Breast epithelium (tissue), 4 donors: Measurements from ENCODE around the gene CAPN1. TPM values are rescaled to one million over a fixed set of nuclear protein-coding genes. Genes with fewer than 3 reads are reported as not detected.

Source experiments
- DNase-seq, 2 donors: peaks; one replicate each; pipeline ENCODE4 v3.0.0-alpha.2; 2019; ENCODE audit warnings: low spot score in 2 of 2
- H3K27ac ChIP-seq, 2 donors: fragments of 200-600 bp; sonication (generic) in 1 of 2; one replicate each; pipeline ENCODE4 v1.5.1; 2016 to 2019; ENCODE audit warnings: mild to moderate bottlenecking in 1 of 2
- H3K27me3 ChIP-seq, 2 donors: fragments of 200-600 bp; sonication (generic) in 1 of 2; one replicate each; pipeline versions ENCODE4 v1.5.1 to v1.6.0; 2017 to 2019; ENCODE audit warnings: control low read depth in 1 of 2, mild to moderate bottlenecking in 1 of 2
- H3K36me3 ChIP-seq: fragments of 200-600 bp; one replicate; pipeline ENCODE4 v1.5.1; 2019
- H3K4me1 ChIP-seq, 2 donors: fragments of 200-600 bp; sonication (generic); one replicate each; pipeline ENCODE4 v1.5.1; 2016 to 2019; ENCODE audit warnings: control low read depth in 1 of 2
- H3K4me3 ChIP-seq, 3 donors: fragments of 200-600 bp; sonication (generic); 1 replicate in 2 of 3; 2 replicates in 1 of 3; pipeline ENCODE4 v1.5.1; 2016 to 2019; ENCODE audit warnings: mild to moderate bottlenecking in 3 of 3, moderate library complexity in 2 of 3
- H3K9me3 ChIP-seq, 2 donors: fragments of 200-600 bp; sonication (generic) in 1 of 2; one replicate each; pipeline ENCODE4 v1.5.1; 2016 to 2019; ENCODE audit warnings: control low read depth in 1 of 2
- POLR2A ChIP-seq: fragments of 450-650 bp; IDR thresholded peaks from one replicate; pipeline ENCODE4 v1.6.1; 2016; ENCODE audit warnings: antibody characterized with exemption, mild to moderate bottlenecking, moderate library complexity
- POLR2AphosphoS5 ChIP-seq, 3 donors: sonication (generic); formaldehyde crosslinking; IDR thresholded peaks; one replicate each; pipeline ENCODE4 v1.6.1; 2017; ENCODE audit warnings: antibody characterized with exemption in 3 of 3
- intact Hi-C: fragments of 100-400 bp; cut with DNase I; formaldehyde crosslinking; loops from one replicate; pipeline ENCODE4 v1.15.1; 2023; ENCODE audit warnings: low total_unique reads
- total RNA-seq, 3 donors: library from RNA; depleted of rRNA; stranded (reverse); fragments of >200 nt; gene quantifications; one replicate each; pipeline ENCODE4 v1.1.0, GENCODE V29; 2016
- TF ChIP-seq, protein P1 (sequence below), 3 donors: fragments of 450-650 bp; IDR thresholded peaks; one replicate each; pipeline ENCODE4 v1.5.1; 2016 to 2017; ENCODE audit warnings: antibody characterized with exemption in 3 of 3, mild to moderate bottlenecking in 3 of 3, moderate library complexity in 3 of 3

Gene CAPN1
- 100 to 1,000 TPM; 112 to 167 (median 140) TPM for total RNA-seq

DNA sequence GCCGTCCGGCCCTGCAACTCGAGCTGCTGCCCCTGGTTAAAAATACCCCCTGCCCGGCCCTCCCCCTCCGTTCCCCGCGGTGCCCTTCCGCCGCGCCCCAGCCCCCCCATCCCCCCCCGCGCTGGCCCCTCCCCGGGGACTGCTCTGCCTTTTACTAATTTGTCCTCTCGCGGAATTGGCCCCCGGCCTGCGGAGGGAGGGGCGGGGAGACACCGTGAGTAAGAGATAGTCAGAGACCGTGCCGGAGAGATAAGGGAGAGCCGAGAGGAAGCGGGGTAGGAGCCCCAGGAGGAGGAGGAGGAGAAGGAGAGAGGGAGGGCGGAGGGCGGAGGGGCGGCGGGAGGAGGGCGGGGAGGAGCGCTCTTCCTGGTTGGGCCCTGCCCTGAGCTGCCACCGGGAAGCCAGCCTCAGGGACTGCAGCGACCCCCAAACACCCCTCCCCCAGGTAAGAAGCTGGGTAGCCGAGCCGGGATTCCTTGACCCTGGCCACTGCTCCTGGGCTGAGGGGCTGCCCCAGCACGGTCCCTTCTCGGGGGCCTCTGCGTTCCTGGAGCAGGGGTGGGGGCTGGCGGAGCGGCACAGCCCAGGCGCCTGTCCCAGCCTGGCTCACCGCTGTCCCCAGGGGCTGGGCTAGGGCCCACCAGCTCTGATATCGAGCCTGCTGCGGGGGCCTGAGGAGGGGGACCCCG, at the start of gene CAPN1:
Gene CAPN1, plus strand, starts transcription at position 360 of the 689 bp plus-strand sequence. CDS start 774 bp downstream, outside the sequence.
- intact Hi-C loops = loop anchor here (10.0 kb wide), 1 partner anchor 57 kb away; the partner anchor contains the start of genes FAU and MRPL49
- peak within 1 kb of the TSS; percentile 96 to 98 for H3K27ac ChIP-seq
- peaks cover 4 to 17% of the 10 kb centered on the region in 2 donors for H3K4me1 ChIP-seq
- DNase-seq = peak in 1 of 2 donors; percentile 62
- no peaks in the 10 kb centered on the region for H3K9me3 ChIP-seq
- H3K4me3 ChIP-seq = peak within 1 kb of the TSS; percentile 90 to 97 (median 94)
- TF ChIP-seq, protein P1, sequence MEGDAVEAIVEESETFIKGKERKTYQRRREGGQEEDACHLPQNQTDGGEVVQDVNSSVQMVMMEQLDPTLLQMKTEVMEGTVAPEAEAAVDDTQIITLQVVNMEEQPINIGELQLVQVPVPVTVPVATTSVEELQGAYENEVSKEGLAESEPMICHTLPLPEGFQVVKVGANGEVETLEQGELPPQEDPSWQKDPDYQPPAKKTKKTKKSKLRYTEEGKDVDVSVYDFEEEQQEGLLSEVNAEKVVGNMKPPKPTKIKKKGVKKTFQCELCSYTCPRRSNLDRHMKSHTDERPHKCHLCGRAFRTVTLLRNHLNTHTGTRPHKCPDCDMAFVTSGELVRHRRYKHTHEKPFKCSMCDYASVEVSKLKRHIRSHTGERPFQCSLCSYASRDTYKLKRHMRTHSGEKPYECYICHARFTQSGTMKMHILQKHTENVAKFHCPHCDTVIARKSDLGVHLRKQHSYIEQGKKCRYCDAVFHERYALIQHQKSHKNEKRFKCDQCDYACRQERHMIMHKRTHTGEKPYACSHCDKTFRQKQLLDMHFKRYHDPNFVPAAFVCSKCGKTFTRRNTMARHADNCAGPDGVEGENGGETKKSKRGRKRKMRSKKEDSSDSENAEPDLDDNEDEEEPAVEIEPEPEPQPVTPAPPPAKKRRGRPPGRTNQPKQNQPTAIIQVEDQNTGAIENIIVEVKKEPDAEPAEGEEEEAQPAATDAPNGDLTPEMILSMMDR (IDR thresholded peaks at IDR 0.05) = no peak
- TF ChIP-seq POLR2A (no peak), POLR2AphosphoS5 (IDR thresholded peaks at IDR 0.05) (no peak)
- no peaks in the 10 kb centered on the region for H3K36me3 ChIP-seq
- H3K27me3 ChIP-seq = no peaks in the 10 kb centered on the region

DNA sequence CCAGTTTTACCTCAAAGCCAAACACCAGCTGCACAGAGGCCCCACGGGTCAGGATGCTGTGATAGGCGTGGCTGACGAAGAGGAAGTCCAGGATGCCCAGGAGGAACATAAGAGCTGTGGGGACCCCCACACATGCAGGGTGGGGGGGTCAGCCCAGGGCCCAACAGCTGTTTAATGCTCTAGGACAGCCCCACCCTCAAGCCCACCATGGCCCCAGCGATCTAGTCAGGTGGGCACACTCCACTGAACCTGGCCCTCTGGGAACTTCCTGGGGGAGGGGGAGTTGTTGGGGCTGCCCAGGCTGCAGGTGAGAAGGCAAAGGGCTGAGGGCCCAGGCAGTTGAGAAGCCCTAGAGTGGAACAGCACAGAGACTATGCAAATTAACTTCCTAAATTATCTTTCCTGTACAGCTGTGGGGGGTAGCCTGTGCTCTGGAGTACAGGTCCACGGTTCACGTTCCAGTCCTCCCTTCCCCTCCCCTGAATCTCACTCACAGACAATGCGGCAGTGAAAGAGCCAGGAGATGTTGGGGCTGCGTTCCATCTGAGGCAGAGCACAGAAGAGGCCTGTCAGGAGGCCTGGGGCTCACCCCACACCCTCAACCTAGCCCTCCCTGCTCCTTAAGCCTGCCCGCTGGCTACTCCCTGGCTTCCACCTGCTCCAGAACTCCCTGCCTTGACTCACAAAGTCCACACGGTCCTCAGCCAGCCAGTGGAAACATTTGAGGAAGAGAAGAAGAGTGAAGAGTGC, 49.3 kb upstream of the CAPN1 start:
- intact Hi-C loops = no loop called here
- H3K9me3 ChIP-seq = no peaks in the 10 kb centered on the region
- peak overlapping the region in 2 of 3 donors; percentile 88 to 93 for H3K4me3 ChIP-seq
- H3K36me3 ChIP-seq = peaks cover 34% of the 10 kb centered on the region
- DNase-seq = no peak
- no peaks in the 10 kb centered on the region for H3K27me3 ChIP-seq
- H3K27ac ChIP-seq = peak overlapping the region; percentile 96 to 99
- TF ChIP-seq, protein P1 (IDR thresholded peaks at IDR 0.05) = no peak
- H3K4me1 ChIP-seq = peaks cover 6 to 26% of the 10 kb centered on the region in 2 donors

DNA sequence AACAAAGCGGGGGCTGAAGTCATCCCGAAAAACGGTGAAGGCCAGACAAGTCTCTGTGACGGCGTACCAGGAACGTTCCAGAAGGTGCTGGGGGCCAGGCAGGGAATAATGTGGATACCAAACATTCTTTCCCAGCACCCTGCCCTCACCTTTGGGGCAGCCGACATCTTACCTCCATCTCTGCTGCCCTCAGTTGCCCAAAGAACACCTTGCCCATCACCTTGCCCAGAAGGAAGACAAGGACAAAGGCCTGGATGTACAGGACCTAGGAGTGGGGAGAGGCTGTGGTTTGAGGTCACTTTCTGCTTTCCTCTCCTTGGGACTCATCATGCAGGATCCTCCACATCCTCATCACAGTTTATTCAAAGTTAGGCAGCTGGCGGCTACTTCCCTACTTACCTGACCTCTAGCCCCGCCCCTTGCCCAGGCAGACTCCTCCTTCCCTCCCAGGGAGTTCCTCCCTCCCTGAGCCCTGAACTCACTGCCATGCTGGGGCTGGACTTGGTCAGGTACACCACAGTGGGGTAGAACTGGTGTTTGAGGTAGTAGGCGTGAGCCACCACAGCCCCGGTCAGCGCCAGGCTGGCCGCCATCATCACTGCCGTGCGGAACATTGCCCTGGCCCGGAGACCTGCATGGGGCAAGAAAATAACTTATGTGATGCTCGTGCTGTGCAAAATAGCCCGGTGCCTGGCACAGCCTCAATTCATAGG, 48.6 kb upstream of the CAPN1 start:
- no peaks in the 10 kb centered on the region for H3K9me3 ChIP-seq
- peak overlapping the region; percentile 96 to 99 for H3K27ac ChIP-seq
- peaks cover 6 to 26% of the 10 kb centered on the region in 2 donors for H3K4me1 ChIP-seq
- peaks cover 29% of the 10 kb centered on the region for H3K36me3 ChIP-seq
- TF ChIP-seq POLR2AphosphoS5 (IDR thresholded peaks at IDR 0.05) (no peak), POLR2A (no peak)
- TF ChIP-seq, protein P1 (IDR thresholded peaks at IDR 0.05) = no peak
- peak; percentile 63 to 67 for DNase-seq
- H3K4me3 ChIP-seq = peak overlapping the region; percentile 88 to 93 (median 92)
- H3K27me3 ChIP-seq = no peaks in the 10 kb centered on the region
- intact Hi-C loops = no loop called here

GRCh38 chr11:65133724-65134123, 48.0 kb upstream of the CAPN1 start:
- Histone ChIP-seq H3K9me3 (no peaks in the 10 kb centered on the region), H3K27me3 (no peaks in the 10 kb centered on the region), H3K4me1 (peaks cover 6 to 26% of the 10 kb centered on the region in 2 donors), H3K27ac (peak overlapping the region; percentile 96 to 99), H3K4me3 (peak overlapping the region; percentile 88 to 93 (median 92)), H3K36me3 (peaks cover 23% of the 10 kb centered on the region)
- intact Hi-C loops = no loop called here
- no peak for DNase-seq
- TF ChIP-seq, protein P1 (IDR thresholded peaks at IDR 0.05) = no peak
- TF ChIP-seq POLR2AphosphoS5 (IDR thresholded peaks at IDR 0.05) (no peak), POLR2A (no peak)
